GM18873 (cell line): ENCODE data around the gene COL19A1.

Experiments used
- ATAC-seq: cut with Tn5 transposase; IDR thresholded peaks from one replicate; pipeline ENCODE4 v1.9.1; 2021; ENCODE audit warnings: mild to moderate bottlenecking, moderate library complexity, moderate number of reproducible peaks; ENCODE audit not compliant: unreplicated experiment, low FRiP score

Gene COL19A1

GRCh38 chr6:70040766-70041165 lies 174.4 kb downstream of the COL19A1 start:
- ATAC-seq: no peak

GRCh38 chr6:70041411-70041810 lies 175.1 kb downstream of the COL19A1 start:
- no peak for ATAC-seq

GRCh38 chr6:70045413-70045812 lies 179.1 kb downstream of the COL19A1 start:
- ATAC-seq: no peak

GRCh38 chr6:70051197-70052124 lies 185.1 kb downstream of the COL19A1 start:
- ATAC-seq: no peak

GRCh38 chr6:70059039-70059719 lies 192.8 kb downstream of the COL19A1 start:
- no peak for ATAC-seq

- no peak for ATAC-seq
Observed at GRCh38 chr6:70060680-70061079, 194.3 kb downstream of the COL19A1 start.

GRCh38 chr6:70061546-70061945 lies 195.2 kb downstream of the COL19A1 start:
- no peak for ATAC-seq

GRCh38 chr6:70062010-70062409 lies 195.7 kb downstream of the COL19A1 start:
- ATAC-seq: no peak

GRCh38 chr6:70072540-70073179 lies 206.3 kb downstream of the COL19A1 start:
- ATAC-seq: no peak

GRCh38 chr6:70073637-70074036 lies 207.3 kb downstream of the COL19A1 start:
- no peak for ATAC-seq

- ATAC-seq: no peak
Observed at GRCh38 chr6:70079241-70079640, 212.9 kb downstream of the COL19A1 start.

- no peak for ATAC-seq
Observed at GRCh38 chr6:70080443-70081070, 214.2 kb downstream of the COL19A1 start.

- ATAC-seq: no peak
Observed at GRCh38 chr6:70082830-70083229, 216.5 kb downstream of the COL19A1 start.

- no peak for ATAC-seq
Observed at GRCh38 chr6:70086806-70087205, 220.4 kb downstream of the COL19A1 start.

GRCh38 chr6:70094156-70094555 lies 227.8 kb downstream of the COL19A1 start:
- no peak for ATAC-seq

GRCh38 chr6:70099732-70100131 lies 233.4 kb downstream of the COL19A1 start:
- ATAC-seq: no peak

GRCh38 chr6:70103798-70104197 lies 237.4 kb downstream of the COL19A1 start:
- no peak for ATAC-seq

- ATAC-seq: no peak
Observed at GRCh38 chr6:70107852-70108629, 241.7 kb downstream of the COL19A1 start.

- peak; percentile 50 for ATAC-seq
Observed at GRCh38 chr6:70110126-70111022, 244.0 kb downstream of the COL19A1 start.
